ENCODE results near the gene RAD51B.

RAD51B gene

DNA sequence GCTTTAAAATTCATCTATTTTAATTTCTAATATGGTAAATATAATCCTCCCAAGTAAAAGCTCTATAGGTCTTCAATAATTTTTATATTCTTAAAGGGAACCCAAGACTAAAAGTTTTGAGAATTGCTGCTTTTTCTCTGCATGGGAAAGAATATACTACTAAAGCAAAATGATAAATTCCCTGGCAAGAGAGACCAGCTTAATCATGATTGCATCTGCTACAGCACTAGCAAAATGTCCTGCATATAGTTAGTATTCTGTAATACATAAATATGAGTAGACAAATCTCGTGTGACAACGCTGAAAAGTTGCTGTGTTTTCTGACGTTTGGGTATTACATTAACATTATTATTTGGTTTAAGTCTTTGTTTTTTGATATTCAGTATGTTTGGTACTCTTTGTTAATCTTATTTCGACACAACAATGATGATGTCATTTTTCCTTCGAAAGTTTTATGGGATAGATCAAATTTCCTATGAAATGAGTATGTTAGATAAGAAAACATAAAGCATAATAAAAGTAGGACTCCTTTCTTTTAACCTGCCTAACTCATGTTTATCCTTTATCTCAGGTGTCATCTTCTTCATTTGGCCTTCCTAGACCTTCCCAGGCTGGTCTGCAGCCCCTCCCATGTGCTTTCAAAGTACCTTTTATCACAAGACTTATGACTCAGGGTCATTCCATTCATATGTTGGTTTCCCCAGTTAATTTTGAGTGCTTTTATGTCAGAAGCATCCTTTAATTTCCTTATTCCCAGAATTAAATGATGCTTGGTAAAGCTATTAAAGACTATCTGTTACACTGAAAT lies 321.9 kb downstream of the RAD51B start:
- DNase-seq (ENCODE audit: low spot score) = no peak
- TF ChIP-seq, protein P1, sequence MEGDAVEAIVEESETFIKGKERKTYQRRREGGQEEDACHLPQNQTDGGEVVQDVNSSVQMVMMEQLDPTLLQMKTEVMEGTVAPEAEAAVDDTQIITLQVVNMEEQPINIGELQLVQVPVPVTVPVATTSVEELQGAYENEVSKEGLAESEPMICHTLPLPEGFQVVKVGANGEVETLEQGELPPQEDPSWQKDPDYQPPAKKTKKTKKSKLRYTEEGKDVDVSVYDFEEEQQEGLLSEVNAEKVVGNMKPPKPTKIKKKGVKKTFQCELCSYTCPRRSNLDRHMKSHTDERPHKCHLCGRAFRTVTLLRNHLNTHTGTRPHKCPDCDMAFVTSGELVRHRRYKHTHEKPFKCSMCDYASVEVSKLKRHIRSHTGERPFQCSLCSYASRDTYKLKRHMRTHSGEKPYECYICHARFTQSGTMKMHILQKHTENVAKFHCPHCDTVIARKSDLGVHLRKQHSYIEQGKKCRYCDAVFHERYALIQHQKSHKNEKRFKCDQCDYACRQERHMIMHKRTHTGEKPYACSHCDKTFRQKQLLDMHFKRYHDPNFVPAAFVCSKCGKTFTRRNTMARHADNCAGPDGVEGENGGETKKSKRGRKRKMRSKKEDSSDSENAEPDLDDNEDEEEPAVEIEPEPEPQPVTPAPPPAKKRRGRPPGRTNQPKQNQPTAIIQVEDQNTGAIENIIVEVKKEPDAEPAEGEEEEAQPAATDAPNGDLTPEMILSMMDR (IDR thresholded peaks at IDR 0.05; ENCODE audit: extremely low read depth, missing control alignments) = no peak

DNA sequence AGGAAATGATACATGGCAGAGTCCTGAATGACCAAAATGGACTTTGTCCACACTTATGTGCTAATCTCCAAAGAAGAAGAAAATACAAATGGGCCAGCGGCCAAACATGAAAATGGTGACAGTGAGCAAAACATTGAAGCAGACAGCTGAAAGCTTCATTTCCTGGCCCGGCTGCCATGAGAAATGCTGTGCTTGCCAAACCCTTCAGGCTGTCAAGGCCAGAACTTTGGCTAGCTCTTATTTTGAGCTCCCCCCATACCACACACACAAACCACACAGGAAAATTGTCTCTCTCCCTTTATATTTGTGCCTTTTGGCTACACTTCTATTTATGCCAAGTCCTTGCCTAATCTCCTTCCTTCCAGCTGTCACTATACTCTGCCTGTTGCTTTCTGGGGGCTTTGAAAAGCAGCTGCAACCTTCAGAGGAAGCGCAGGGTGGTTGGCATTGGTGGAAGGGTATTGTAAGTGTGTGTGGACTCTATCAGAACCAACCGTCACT lies 323.8 kb downstream of the RAD51B start:
- DNase-seq (ENCODE audit: low spot score) = no peak
- TF ChIP-seq, protein P1 (IDR thresholded peaks at IDR 0.05; ENCODE audit: extremely low read depth, missing control alignments) = no peak

DNA sequence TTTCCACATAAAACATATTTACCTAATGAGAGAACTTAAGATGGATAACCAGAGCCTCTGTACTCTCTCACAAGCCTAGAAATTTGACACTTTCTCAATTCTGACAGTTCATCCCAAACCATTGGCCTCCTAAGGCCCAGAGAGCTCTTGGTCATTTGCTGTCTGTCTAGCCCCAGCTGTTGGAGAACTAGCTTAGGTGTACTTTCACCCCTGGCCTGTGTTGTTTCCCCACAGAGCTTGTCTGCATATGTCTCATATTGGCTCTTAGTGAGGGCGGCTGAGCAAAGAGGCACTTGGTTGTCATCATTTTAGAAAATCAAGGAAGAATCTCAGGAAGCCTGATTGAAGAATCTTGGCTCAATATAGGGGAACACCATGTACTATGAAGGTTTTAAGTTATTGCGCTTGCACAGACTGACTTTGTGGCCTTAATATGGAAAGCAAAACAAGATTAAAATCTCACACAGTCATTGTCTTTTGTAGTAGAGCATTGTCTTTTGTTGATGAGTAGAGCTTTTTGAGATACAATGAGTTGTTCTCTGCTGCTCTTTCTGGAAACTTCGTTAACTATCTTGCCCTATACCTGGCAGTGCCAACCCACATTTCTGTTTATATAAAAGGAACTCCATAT lies 324.6 kb downstream of the RAD51B start:
- TF ChIP-seq, protein P1 (IDR thresholded peaks at IDR 0.05; ENCODE audit: extremely low read depth, missing control alignments) = no peak
- no peak for DNase-seq (ENCODE audit: low spot score)

DNA sequence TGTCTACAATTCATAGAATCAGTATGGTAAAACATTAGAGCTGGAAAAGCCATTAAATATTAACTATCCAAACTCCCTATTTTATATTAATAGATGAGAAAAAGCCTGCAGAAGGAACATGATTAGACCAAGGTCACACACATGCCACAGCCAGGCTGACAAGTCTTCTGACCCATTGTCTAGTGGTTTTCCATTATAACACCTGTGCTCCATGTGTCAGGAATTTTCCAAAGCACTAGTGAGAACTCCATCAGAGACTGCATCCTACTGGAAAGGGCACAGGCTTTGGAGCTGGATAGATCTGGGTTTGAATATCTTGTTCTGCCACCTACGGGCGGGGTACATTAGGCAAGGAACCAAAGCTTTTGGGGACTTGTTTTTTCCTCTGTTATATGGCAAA lies 325.5 kb downstream of the RAD51B start:
- DNase-seq (ENCODE audit: low spot score) = no peak
- TF ChIP-seq, protein P1 (IDR thresholded peaks at IDR 0.05; ENCODE audit: extremely low read depth, missing control alignments) = no peak

DNA sequence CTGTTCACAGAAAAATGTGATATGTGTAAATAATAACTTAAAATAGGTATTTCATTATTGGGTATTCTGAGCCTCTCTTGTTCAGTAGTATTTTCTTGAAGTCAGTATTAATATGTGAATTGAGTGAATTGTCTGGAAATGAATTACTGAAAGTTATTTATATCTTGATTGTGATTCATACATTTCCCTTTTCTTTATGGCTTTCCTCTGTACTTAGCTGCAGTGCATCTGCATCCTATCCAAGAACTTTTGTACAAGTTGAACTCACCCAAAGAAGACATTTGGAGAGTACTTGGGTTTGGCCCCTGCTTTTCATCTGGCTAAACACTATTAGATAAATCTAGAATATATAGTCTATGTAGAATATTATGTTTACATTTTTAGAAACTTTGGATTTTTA lies 326.0 kb downstream of the RAD51B start:
- no peak for DNase-seq (ENCODE audit: low spot score)
- TF ChIP-seq, protein P1 (IDR thresholded peaks at IDR 0.05; ENCODE audit: extremely low read depth, missing control alignments) = no peak

DNA sequence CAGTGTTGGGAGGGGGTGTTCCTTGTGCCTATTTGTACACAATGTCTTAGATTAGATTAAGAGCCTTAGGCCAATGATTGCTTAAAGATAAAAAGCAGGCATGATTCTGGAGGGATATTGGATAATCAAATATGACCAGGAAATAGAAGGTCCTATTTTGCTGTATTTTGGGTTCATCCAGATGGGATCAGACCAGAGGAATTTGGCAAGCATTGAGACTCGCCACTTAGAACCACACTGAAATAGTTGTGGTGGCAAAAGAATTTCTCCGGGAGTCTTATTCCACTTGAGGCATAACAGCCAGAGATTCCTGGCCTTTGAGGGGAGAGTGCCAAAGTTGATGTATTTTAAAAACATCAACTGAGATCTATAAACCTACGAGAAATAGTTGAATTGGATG lies 327.2 kb downstream of the RAD51B start:
- DNase-seq (ENCODE audit: low spot score) = no peak
- TF ChIP-seq, protein P1 (IDR thresholded peaks at IDR 0.05; ENCODE audit: extremely low read depth, missing control alignments) = no peak

DNA sequence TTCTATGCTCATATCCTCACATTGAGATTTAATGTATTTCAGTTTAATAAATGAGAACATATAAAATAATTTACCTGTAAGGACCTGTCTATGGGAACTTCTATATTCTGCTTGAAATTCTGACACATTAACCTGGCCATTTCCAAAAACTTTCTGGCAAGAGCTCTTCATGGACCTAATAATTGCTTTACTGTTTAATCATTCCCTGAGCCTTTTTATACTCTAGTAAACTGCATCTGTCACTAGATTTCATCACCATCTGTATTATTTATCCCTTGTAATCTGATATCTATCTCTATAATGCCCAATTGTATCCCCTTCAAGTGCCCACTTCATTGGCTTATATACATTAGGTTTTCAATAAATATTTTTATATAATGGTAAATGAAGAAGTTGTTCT lies 327.7 kb downstream of the RAD51B start:
- no peak for DNase-seq (ENCODE audit: low spot score)
- TF ChIP-seq, protein P1 (IDR thresholded peaks at IDR 0.05; ENCODE audit: extremely low read depth, missing control alignments) = no peak

All from GM20000 (cell line).